GM21515 (cell line): Measurements from ENCODE around the gene CLSTN2.

Experiments
- ATAC-seq: cut with Tn5 transposase; IDR thresholded peaks from one replicate; pipeline ENCODE4 v1.9.1; 2021; ENCODE audit not compliant: unreplicated experiment

Gene CLSTN2

DNA sequence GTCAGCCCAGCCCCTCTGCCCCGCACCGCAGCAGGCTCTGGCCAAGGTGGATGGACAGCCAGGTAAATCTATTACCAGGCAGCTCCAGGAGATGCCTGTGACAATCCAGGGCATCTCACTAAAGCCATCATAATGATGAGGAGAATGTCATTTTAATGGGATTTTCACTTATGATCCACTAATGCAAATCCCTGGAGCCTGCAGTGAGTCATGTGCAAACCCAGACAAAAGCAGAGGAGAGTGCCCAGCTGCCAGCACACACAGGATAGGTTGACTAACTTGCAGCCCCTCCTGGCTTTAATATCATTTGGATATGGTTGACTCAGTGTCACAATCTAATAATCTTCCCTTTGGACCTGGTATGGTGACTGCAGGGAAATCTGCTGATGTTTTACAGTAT, 536.0 kb downstream of the CLSTN2 start:
- ATAC-seq, result no peak

DNA sequence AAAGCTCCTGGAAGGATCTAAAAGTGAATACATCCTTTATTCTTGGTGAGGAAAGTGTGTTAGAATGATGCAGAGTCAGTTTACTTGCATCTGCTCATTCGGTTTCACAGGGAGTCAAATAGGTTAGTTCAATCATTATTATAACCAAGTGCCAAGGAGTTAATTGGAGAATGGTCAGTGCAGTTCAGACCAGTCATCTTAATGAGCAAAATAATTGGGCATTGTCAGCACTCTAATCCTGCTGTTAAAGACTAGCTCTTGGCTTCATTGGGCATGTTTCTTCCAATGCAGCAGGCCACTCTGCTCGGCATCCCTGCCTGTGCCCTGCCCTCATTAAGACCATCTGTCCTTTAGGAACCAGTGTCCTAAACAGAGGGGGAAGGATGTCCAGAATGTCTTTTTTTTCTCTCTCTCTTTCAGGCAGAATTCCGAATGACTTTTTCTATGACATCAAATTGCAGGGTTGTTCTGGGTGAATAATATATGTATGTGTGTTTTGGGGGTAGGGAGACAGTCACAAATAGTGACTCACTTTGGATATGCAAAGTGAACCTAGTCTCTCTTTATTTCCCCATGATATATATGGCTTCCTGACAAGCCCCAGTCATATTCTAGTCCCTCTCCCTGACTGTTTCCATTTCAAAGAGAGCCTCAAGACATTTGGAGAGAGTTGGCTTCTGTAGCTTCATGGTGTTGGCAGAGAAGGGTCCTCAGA, 537.5 kb downstream of the CLSTN2 start:
- ATAC-seq, result no peak

DNA sequence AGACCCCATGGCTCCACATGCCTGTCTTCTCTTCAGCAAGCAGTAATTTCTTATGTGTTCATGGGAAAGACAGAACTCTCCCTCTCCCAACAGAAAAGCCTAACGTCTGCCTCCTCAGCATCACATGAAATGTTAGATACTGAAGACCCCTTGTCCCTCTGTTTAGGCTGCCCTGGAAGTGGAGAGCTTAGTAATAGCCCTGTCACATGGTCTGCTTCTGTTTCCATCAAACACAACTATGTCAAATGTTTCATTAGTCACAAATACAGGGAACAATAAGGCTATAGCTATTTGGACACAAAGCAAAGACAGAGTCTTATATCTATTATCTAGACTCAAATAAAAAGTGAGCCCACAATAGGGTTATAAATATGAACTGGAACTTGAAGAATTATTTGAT, 552.6 kb downstream of the CLSTN2 start:
- ATAC-seq, result no peak

DNA sequence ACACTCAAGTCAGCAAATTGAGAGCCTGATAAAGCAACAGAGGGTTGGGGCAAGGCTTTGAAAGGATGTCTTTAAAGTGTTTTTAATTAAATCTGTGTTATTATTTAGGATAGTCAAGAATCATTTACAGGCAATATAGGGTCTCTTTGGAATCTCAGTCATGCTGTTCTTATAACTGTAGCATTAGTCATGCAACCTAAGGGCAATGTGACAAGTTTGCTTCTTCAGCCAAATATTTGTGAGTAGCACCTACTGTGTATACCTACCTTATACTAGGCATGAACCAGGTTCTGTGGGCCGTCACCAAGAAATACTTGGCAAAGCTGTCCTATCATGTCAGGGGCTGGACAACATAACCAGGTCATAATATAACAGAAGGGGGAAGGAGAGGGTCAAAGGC, 558.3 kb downstream of the CLSTN2 start:
- ATAC-seq, result no peak

DNA sequence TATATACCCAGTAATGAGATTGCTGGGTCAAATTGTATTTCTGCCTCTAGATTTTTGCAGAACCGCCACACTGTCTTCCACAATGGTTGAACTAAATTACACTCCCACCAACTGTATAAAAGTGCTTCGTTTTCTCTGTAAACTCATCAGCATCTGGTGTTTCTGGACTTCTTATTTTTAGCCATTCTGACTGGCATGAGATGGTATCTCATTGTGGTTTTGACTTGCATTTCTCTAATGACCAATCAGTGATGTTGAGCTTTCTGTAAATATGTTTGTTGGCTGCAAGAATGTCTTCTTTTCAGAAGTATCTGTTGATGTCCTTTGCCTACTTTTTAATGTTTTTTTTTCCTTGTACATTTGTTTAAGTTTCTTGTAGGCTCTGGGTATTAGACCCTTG, 560.0 kb downstream of the CLSTN2 start:
- ATAC-seq, result no peak

DNA sequence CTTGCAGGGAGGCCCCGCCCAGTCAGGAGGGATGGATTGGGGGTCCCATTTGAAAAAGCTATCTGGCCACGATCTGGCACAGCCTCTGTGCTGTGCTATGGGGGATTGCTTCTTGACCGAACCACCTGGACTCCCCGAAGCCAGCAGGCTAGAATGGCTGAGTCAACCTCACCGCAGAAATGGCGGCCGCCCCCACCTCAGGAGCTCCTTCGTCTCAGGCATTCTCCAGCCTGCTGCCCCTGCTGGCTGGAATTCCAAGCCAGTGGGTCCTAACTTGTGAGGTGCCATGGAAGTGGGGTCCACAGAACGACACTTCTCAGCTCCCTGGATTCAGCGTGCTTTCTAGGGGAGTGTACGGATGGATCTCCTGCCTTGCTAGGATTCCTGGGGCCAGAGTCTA, 562.3 kb downstream of the CLSTN2 start:
- ATAC-seq, result no peak

DNA sequence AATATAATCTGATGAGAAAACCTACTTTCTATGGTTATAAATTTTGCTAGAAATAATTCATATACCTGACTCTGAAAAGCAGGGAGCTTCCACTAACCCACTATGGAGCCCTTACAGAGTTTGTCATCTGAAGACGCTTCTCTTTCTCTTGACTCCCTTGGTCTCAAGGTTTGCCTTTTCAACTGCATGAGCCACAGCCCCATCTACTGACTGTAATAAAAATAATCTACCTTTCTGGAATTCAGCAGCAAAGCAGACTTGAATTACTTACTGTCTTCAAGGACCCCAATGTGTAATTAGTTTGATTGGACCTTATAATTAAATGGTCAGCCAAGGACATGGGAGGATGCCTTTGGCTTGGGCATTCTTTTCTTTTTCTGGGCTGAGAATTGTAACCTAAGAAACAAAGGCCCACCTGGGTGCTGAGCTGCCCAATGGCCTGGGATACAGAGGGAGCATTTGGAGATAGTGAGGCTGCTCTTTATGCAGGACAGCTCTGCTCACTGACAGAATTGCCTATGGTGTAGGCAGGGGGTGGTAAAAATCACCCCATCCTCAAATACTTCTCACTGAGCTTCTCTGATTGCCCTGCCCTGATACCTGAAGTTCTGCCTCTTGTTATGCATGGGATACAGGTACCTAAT, 564.3 kb downstream of the CLSTN2 start:
- ATAC-seq, result no peak

DNA sequence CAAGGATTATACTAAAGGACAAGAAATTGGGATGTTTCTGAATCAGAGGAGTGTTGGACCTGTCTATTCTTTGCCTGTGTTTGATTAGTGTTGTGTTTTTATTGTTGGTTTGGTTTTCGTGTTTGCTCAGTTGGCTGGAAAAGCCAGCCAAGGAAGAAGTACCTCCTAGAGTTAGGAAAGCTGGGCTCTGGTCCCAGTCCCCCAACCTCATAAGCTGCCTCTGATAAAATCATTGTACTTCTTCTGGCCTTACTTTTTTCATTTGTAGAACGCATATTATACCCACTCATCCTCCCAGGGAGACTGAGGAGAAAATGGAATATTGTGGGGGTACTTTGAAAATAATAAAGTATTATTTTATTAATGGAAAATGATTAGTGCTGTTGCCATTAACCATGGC, 565.5 kb downstream of the CLSTN2 start:
- ATAC-seq, result no peak

DNA sequence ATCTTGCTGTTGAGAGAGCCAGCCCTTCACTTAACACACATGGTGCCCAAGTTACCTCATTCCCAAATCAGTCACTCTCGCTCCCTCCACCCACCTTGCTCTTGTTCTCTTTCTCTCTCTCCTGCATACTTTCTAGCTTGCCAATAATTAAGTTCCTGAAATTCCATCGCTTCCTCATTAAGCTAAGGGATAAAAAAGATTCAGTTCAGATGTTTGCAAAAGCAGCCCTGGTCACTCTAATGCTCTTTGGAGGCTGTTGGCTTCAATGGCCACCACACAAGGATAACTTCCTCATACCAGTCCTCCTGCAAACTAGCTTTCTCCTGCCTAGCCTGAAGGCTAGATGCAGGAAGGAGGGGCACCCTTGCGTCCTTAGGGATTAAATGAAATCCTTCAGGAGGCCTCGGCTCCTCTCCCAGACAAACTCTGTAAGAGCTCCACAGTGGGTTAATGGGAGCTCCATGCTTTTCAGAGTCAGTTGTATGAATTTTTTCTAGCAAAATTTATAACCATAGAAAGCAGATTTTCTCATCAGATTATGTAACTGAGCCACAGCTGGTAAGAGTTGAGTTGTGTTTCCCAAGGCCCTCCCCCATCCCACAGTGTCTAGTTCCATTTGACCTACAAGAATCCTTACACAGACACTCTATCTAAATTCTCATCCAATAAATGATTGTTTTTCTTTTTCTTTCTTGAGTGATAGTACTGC, 566.2 kb downstream of the CLSTN2 start:
- ATAC-seq, result no peak

DNA sequence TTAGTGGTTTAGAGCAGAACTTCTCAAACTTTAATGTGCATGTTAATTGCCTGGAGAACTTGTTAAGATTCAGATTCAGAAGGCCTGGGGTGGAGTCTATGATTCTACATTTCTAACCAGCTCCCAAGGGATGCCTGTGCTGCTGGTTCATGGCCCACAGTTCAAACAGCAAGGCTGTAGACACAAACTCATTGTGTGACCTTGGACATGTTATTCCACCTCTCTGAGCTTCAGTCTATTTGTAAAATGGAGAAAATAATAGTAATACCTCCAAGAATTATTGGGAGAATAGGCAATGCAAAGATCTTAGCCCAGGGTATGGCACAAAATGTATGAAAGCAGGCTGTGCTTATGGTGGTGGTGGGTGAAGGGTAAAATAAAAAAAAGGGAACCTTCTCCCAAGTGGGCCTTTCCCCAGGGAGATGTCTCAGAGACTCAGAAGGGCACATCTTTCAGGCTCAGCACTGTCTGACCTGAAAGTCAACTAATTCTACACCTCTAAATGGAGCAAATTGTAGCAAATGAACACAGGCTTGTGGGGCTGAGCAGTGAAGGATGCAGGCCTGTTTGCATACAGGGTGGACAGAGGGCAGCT, 566.9 kb downstream of the CLSTN2 start:
- no peak for ATAC-seq

DNA sequence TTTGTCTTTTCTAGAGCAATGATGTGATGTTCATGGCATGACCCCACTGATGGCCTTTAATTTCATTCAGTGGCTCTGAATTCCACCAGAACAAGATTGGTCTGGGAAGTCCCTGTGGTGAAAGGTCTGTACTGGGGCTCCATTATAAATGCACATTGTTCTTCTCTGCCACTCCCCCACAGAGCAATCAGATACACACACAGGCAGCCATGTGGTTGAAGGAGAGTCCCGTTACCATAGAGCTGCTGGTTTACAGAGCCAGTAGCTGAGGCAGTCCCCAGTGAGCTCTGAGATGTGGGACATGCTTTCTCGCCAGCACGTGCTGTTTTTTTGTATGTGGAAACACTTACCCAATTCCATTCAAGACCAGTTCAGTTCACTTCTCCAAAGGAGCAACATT, 570.2 kb downstream of the CLSTN2 start:
- ATAC-seq, result no peak

DNA sequence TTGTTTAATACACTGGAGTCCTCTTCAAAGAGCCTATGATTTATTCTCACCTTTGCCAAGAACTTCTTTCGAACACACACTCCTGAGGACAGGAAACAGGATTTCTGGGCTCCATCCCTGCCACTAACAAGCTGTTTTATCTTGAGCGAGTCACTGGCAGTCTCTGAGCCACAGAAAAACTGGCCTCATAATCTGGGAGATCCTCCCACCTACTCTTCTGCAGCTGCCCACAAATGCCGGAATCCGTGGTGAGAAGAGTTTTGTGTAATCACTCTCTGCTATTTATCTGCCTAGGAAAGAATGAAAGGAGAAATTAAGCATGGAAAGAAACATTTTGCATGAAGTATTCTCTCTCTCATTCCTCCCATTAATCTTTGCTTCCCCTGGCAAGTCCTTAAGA, 570.9 kb downstream of the CLSTN2 start:
- ATAC-seq, result no peak

DNA sequence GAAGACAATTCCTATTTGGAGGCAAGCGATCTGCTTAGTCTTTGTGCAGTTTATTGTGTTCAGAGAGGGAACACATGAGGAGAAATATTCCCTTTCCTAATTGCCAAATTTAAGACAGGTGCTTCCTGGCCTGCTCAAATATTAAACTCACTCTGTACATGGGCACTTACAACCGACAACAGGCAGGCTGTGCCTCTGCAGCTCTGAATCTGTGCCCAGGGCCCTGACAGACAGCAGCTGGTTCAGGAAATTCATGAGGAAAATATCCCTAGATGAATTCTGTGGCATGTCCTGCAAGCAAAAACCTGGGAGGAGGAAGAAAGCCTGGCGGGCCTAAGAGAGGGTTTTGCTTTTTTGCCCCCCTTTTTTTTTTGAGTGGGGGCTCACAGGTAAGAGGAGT, 573.6 kb downstream of the CLSTN2 start:
- no peak for ATAC-seq

DNA sequence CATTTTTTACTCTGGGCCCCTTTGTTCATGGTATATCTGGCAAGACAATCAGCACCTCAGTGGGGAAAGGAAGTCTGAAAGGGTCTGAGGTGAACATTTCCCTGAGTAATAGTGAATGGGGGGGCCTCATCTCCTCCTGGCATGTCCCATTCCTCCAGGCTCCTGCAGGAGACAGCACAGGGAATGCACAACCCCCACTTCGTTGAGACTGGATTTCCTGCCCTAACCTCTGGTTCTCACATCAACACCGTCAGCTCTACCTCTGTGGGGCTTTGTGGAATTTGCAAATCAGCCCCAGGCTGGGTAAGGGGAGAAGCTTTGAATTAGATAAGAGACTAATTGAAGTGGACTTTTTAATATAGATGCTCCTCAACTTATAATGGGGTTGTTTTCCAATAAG, 574.5 kb downstream of the CLSTN2 start:
- no peak for ATAC-seq

DNA sequence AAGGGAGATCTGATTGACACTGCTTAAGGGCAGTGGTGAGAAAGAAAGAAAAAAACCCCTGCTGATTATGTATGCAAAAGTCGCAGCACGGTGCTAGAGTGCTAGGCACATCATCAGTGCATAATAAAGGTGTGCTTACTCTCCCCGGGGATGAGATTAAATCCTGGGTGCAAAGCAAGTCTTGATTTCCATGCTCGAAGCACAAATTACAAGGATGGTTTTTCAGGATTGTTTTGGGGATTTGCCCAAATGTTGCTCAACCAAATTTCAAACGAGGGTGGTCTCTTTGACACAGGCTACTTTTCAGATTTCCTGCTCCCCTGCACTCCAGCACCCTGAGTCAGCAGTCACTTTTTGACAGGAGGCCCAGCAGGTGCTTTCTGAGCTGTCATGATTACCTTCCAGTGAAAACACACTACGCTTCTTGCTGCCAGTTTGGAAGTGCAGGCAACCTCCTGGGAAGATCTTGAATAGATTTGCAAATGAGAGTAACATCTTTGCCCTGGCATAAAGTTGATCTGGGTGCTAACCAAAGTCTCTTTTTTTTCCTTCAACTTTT, 575.4 kb downstream of the CLSTN2 start:
- ATAC-seq, result no peak

DNA sequence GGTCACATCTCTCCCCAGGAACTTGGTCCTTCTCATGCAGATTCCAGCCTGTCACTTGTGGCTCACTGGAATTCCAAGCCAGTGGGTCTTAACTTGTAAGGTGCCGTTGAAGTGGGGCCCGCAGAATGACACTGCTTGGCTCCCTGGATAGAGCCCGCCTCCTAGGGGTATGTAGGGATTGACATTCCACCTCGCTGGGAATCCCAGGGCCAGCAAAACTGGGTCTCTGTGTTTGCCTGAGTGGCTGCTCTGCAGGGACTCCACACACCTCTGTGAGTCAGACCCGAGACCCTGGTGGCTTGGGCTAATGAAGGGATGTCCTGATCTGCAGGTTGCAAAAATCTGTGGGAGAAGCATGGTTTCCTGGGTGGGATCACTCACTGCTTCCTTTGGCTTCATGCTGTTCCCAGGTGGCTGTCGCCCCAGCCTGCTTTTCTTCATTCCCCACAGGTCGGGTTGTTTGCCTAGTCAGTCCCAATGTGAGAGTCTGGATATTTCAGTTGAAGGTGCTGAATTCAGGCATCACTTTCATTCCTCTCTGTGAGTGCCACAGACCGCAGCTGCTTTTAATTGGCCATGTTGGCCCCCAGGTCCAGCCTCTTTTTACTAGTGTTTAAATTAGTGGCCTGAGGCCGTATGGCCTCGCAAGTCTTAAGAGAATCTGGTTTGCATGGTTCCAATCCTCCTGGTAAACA, 586.9 kb downstream of the CLSTN2 start:
- ATAC-seq, result no peak

DNA sequence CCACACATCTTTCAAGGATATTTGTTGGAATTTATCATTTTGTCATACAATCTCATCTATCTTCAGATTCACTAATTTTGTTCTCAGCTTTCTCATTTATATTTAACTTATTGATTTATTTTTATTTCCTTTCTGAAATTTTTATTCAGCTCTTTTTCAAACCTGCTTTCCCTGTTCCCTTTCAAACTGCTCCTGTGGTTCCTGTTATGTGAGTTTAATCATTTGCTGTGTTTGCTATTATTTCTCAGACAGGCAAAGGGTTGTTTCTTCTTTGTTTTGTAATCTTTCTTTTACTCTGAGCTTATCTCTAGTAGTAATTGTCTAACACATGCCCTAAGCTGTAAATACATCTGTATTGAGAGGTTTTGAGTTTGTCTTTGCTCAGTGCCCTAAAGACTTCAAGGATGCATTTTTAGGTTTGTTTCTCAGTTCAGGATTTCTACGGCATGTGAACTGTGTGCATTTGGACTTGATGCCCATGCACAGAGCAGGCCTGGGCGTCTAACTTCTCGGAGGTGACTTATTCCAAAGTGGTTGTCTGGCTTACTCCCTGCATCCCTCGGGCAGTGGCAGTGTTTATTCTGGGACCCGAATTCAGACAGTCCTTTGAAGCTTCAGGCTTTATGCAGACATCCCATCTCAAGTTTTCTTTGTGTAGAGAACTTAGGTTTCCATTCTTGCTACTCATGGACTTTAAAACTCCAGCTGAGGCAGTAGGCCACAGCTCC, 587.8 kb downstream of the CLSTN2 start:
- ATAC-seq, result no peak

DNA sequence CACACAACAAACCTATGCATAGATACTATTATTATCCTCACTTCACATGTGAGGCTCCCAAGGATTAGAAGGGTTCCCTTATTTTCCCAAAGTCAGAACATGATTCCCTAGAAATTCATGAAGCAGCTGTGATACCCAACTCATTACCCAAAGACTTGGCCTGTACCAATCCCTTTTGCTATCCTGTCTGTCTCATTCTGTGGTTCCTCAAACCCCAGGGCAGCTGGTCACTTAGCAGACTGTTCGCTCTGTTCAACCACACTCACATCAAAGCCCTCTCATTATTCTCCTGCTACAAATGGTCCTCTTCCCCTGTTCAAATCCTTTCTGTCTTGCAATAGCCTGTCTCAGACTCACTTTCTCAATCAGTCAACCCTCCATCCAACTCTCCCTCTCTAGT, 588.6 kb downstream of the CLSTN2 start:
- ATAC-seq, result no peak

DNA sequence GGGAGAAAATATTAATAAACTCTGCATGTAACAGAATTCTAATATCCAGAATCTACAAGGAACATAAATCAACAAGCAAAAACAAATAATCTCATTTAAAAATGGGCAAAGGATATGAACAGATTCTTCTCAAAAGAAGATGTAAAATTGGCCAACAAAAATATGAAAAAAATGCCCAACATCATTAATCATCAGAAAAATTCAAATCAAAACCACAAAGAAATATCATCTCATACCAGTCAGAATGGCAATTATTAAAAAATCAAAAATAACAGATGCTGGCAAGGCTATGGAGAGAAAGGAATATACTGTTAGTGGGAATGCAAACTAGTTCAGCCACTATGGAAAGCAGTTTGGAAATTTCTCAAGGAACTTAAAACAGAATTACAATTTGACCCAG, 592.2 kb downstream of the CLSTN2 start:
- no peak for ATAC-seq

DNA sequence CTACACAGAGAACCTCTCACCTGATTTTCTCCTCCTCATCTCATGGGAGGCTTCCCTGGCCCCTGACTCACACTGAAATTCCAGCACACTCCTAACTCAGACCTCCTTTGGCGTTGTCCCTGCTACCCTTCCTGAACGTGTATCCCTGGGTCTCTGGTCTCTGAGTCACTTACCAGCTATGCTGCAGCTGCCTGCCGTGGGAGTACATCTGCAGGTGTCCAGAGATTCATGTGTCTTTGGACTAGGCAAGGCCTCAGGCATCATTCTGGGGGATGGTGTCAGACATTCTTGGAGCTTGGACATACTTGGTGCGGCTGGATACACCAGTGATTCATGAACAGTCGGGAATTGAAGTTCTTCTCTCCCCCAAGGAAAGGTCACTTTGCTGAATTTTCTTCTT, 594.1 kb downstream of the CLSTN2 start:
- no peak for ATAC-seq
